ENCODE data around the gene ARHGEF28.

The ARHGEF28 gene

GRCh38 chr5:73896668-73897067 is 270.7 kb downstream of the ARHGEF28 start:
- H3K9me3 Mint-ChIP-seq, result no peaks in the 10 kb centered on the region
- no peak for DNase-seq (ENCODE audit: low spot score)
- no peak overlapping the region for H3K4me3 Mint-ChIP-seq
- H3K27ac Mint-ChIP-seq, result no peak overlapping the region
- peaks cover 13% of the 10 kb centered on the region for H3K4me1 Mint-ChIP-seq (ENCODE audit: low read depth)
- H3K36me3 Mint-ChIP-seq (ENCODE audit: low read depth), result no peaks in the 10 kb centered on the region
- H3K27me3 Mint-ChIP-seq (ENCODE audit: low read depth), result peaks cover 32% of the 10 kb centered on the region

- H3K27ac Mint-ChIP-seq, result no peak overlapping the region
- no peak overlapping the region for H3K4me3 Mint-ChIP-seq
- DNase-seq (ENCODE audit: low spot score), result no peak
- peaks cover 28% of the 10 kb centered on the region for H3K27me3 Mint-ChIP-seq (ENCODE audit: low read depth)
- no peaks in the 10 kb centered on the region for H3K9me3 Mint-ChIP-seq
- H3K4me1 Mint-ChIP-seq (ENCODE audit: low read depth), result peaks cover 13% of the 10 kb centered on the region
- H3K36me3 Mint-ChIP-seq (ENCODE audit: low read depth), result no peaks in the 10 kb centered on the region
Observed at GRCh38 chr5:73897893-73898292, 271.9 kb downstream of the ARHGEF28 start.

- H3K9me3 Mint-ChIP-seq, result no peaks in the 10 kb centered on the region
- H3K4me1 Mint-ChIP-seq (ENCODE audit: low read depth), result peaks cover 13% of the 10 kb centered on the region
- peak; percentile 23 for DNase-seq (ENCODE audit: low spot score)
- no peaks in the 10 kb centered on the region for H3K36me3 Mint-ChIP-seq (ENCODE audit: low read depth)
- no peak overlapping the region for H3K27ac Mint-ChIP-seq
- H3K4me3 Mint-ChIP-seq, result no peak overlapping the region
- H3K27me3 Mint-ChIP-seq (ENCODE audit: low read depth), result peaks cover 29% of the 10 kb centered on the region
Observed at GRCh38 chr5:73899055-73899454, 273.1 kb downstream of the ARHGEF28 start.

- Mint-ChIP-seq H3K27ac (no peak overlapping the region), H3K9me3 (no peaks in the 10 kb centered on the region), H3K27me3 (ENCODE audit: low read depth) (peaks cover 30% of the 10 kb centered on the region), H3K4me3 (no peak overlapping the region), H3K4me1 (ENCODE audit: low read depth) (peaks cover 13% of the 10 kb centered on the region), H3K36me3 (ENCODE audit: low read depth) (no peaks in the 10 kb centered on the region)
- no peak for DNase-seq (ENCODE audit: low spot score)
Observed at GRCh38 chr5:73899916-73900315, 273.9 kb downstream of the ARHGEF28 start.

GRCh38 chr5:73900566-73900965 is 274.6 kb downstream of the ARHGEF28 start:
- H3K36me3 Mint-ChIP-seq (ENCODE audit: low read depth), result no peaks in the 10 kb centered on the region
- peaks cover 29% of the 10 kb centered on the region for H3K27me3 Mint-ChIP-seq (ENCODE audit: low read depth)
- no peak overlapping the region for H3K27ac Mint-ChIP-seq
- peaks cover 9% of the 10 kb centered on the region for H3K4me1 Mint-ChIP-seq (ENCODE audit: low read depth)
- no peak for DNase-seq (ENCODE audit: low spot score)
- no peaks in the 10 kb centered on the region for H3K9me3 Mint-ChIP-seq
- H3K4me3 Mint-ChIP-seq, result no peak overlapping the region

GRCh38 chr5:73901043-73901442 is 275.0 kb downstream of the ARHGEF28 start:
- H3K9me3 Mint-ChIP-seq, result no peaks in the 10 kb centered on the region
- no peak overlapping the region for H3K4me3 Mint-ChIP-seq
- H3K36me3 Mint-ChIP-seq (ENCODE audit: low read depth), result no peaks in the 10 kb centered on the region
- H3K27me3 Mint-ChIP-seq (ENCODE audit: low read depth), result peaks cover 27% of the 10 kb centered on the region
- peaks cover 9% of the 10 kb centered on the region for H3K4me1 Mint-ChIP-seq (ENCODE audit: low read depth)
- no peak overlapping the region for H3K27ac Mint-ChIP-seq
- no peak for DNase-seq (ENCODE audit: low spot score)

GRCh38 chr5:73901455-73901854 is 275.5 kb downstream of the ARHGEF28 start:
- no peak overlapping the region for H3K27ac Mint-ChIP-seq
- H3K4me1 Mint-ChIP-seq (ENCODE audit: low read depth), result peaks cover 9% of the 10 kb centered on the region
- H3K27me3 Mint-ChIP-seq (ENCODE audit: low read depth), result peaks cover 23% of the 10 kb centered on the region
- no peak overlapping the region for H3K4me3 Mint-ChIP-seq
- no peak for DNase-seq (ENCODE audit: low spot score)
- H3K9me3 Mint-ChIP-seq, result no peaks in the 10 kb centered on the region
- no peaks in the 10 kb centered on the region for H3K36me3 Mint-ChIP-seq (ENCODE audit: low read depth)

- Mint-ChIP-seq H3K9me3 (no peaks in the 10 kb centered on the region), H3K4me1 (ENCODE audit: low read depth) (peaks cover 9% of the 10 kb centered on the region), H3K36me3 (ENCODE audit: low read depth) (no peaks in the 10 kb centered on the region), H3K27me3 (ENCODE audit: low read depth) (peaks cover 30% of the 10 kb centered on the region), H3K27ac (no peak overlapping the region), H3K4me3 (no peak overlapping the region)
- DNase-seq (ENCODE audit: low spot score), result peak; percentile 7
Observed at GRCh38 chr5:73902327-73903051, 276.5 kb downstream of the ARHGEF28 start.

GRCh38 chr5:73903169-73903568 is 277.2 kb downstream of the ARHGEF28 start:
- Mint-ChIP-seq H3K27ac (no peak overlapping the region), H3K9me3 (no peaks in the 10 kb centered on the region), H3K4me1 (ENCODE audit: low read depth) (peaks cover 9% of the 10 kb centered on the region), H3K36me3 (ENCODE audit: low read depth) (no peaks in the 10 kb centered on the region), H3K4me3 (no peak overlapping the region), H3K27me3 (ENCODE audit: low read depth) (peaks cover 32% of the 10 kb centered on the region)
- no peak for DNase-seq (ENCODE audit: low spot score)

GRCh38 chr5:73906277-73906676 is 280.3 kb downstream of the ARHGEF28 start:
- H3K4me1 Mint-ChIP-seq (ENCODE audit: low read depth), result no peaks in the 10 kb centered on the region
- no peak for DNase-seq (ENCODE audit: low spot score)
- H3K27ac Mint-ChIP-seq, result no peak overlapping the region
- H3K27me3 Mint-ChIP-seq (ENCODE audit: low read depth), result peaks cover 32% of the 10 kb centered on the region
- H3K9me3 Mint-ChIP-seq, result no peaks in the 10 kb centered on the region
- no peaks in the 10 kb centered on the region for H3K36me3 Mint-ChIP-seq (ENCODE audit: low read depth)
- H3K4me3 Mint-ChIP-seq, result no peak overlapping the region

GRCh38 chr5:73907164-73907563 is 281.2 kb downstream of the ARHGEF28 start:
- H3K4me3 Mint-ChIP-seq, result no peak overlapping the region
- no peak overlapping the region for H3K27ac Mint-ChIP-seq
- no peaks in the 10 kb centered on the region for H3K9me3 Mint-ChIP-seq
- H3K4me1 Mint-ChIP-seq (ENCODE audit: low read depth), result no peaks in the 10 kb centered on the region
- peaks cover 36% of the 10 kb centered on the region for H3K27me3 Mint-ChIP-seq (ENCODE audit: low read depth)
- H3K36me3 Mint-ChIP-seq (ENCODE audit: low read depth), result no peaks in the 10 kb centered on the region
- DNase-seq (ENCODE audit: low spot score), result no peak

GRCh38 chr5:73908395-73908794 is 282.4 kb downstream of the ARHGEF28 start:
- Mint-ChIP-seq H3K27me3 (ENCODE audit: low read depth) (peaks cover 36% of the 10 kb centered on the region), H3K9me3 (no peaks in the 10 kb centered on the region), H3K36me3 (ENCODE audit: low read depth) (no peaks in the 10 kb centered on the region), H3K4me3 (no peak overlapping the region), H3K4me1 (ENCODE audit: low read depth) (peaks cover 1% of the 10 kb centered on the region), H3K27ac (no peak overlapping the region)
- no peak for DNase-seq (ENCODE audit: low spot score)

- peaks cover 1% of the 10 kb centered on the region for H3K4me1 Mint-ChIP-seq (ENCODE audit: low read depth)
- no peak overlapping the region for H3K4me3 Mint-ChIP-seq
- DNase-seq (ENCODE audit: low spot score), result no peak
- no peaks in the 10 kb centered on the region for H3K9me3 Mint-ChIP-seq
- H3K27me3 Mint-ChIP-seq (ENCODE audit: low read depth), result peaks cover 32% of the 10 kb centered on the region
- H3K36me3 Mint-ChIP-seq (ENCODE audit: low read depth), result no peaks in the 10 kb centered on the region
- H3K27ac Mint-ChIP-seq, result no peak overlapping the region
Observed at GRCh38 chr5:73908846-73909245, 282.9 kb downstream of the ARHGEF28 start.

- Mint-ChIP-seq H3K36me3 (ENCODE audit: low read depth) (no peaks in the 10 kb centered on the region), H3K4me1 (ENCODE audit: low read depth) (peaks cover 1% of the 10 kb centered on the region), H3K27me3 (ENCODE audit: low read depth) (peaks cover 31% of the 10 kb centered on the region), H3K4me3 (no peak overlapping the region), H3K9me3 (no peaks in the 10 kb centered on the region), H3K27ac (no peak overlapping the region)
- DNase-seq (ENCODE audit: low spot score), result no peak
Observed at GRCh38 chr5:73909474-73909873, 283.5 kb downstream of the ARHGEF28 start.

Measured in T-helper 2 cell treated with Interferon-gamma antibody and Interleukin-4, amounts not matched to agents 5 μg/mL and 100 μg/mL, for 36 hours (primary cell).